ENCODE measurements around the gene RCBTB2. TPM values are rescaled to one million over a fixed set of nuclear protein-coding genes. Genes with fewer than 3 reads are reported as not detected.

Gene RCBTB2
- total RNA-seq, 1 experiment from 2014 or later, result 1.1 TPM

DNA sequence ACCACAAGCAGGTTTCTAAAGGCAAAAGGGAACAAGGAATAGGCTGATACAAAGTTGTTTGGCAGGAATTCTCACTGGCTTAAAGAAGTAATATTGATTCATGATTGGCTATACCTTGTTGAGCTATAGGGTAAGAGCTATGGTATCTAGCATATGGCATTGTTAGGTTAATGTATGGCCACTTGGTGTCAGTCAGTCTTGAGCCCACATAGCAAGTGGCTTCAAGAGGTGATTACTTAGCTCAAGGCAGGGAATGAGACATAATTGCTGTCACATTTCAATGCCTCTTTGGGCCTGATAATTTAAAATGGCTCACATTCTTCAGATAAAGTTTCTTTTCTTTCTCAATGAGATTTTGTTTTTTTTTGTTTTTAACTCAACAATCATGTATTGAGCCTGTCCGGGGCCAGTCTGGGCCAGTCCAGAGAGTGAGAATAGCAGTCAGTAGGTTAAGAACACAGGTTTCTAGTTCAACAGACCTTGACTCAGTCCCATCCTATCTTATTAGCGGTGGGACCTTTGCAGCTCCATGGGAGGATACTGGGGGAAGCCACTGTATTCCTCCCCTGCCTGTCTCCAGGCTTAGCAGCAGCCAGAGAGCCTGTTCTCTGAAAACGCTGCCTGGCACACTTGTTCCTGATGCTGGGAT is 45.8 kb upstream of the RCBTB2 start:
- H3K27me3 Mint-ChIP-seq (ENCODE audit: insufficient read depth, unreplicated experiment), result peaks cover 3% of the 10 kb centered on the region
- no peak for DNase-seq

DNA sequence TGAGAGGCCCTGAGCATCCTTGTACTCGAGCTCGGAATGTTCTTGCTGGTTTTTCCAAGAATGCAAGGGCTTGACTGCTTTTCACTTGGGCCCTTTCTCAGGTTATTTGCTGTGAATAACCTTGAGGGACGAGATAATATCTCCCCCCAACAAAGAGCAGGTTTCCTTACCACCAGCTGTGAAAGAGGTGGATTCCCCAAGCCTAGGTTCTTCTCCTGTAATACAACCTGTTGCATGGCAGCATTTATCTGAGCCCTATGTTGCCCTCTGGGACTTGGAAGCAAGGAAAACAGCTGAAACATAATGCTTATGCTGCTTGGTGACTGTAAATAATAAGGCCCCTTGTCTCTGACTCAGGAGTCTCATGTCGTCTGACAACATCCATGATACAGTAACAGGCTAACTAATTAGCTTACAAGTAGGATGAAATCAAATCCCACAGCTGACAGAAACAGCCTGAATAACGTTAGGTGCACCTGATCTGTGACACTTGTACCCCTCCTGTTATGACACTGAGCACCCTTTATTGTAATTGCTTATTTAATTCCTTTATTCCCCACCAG is 43.6 kb upstream of the RCBTB2 start:
- no peaks in the 10 kb centered on the region for H3K27me3 ChIP-seq (replicated peaks; ENCODE audit: control insufficient read depth, insufficient read depth, low read length)
- DNase-seq, result no peak
- Mint-ChIP-seq H3K4me3 (ENCODE audit: unreplicated experiment) (no peak overlapping the region), H3K27me3 (ENCODE audit: insufficient read depth, unreplicated experiment) (peaks cover 3% of the 10 kb centered on the region), H3K36me3 (ENCODE audit: insufficient read depth, unreplicated experiment) (no peaks in the 10 kb centered on the region), H3K4me1 (ENCODE audit: low read depth, unreplicated experiment) (no peaks in the 10 kb centered on the region), H3K27ac (ENCODE audit: unreplicated experiment) (no peak overlapping the region), H3K9me3 (ENCODE audit: unreplicated experiment) (no peaks in the 10 kb centered on the region)
- BruUV-seq (replicated peaks), result no TSS peak
- H3K4me3 ChIP-seq (ENCODE audit: low read depth, low read length), result no peak overlapping the region
- H3K9me3 ChIP-seq, result no peaks in the 10 kb centered on the region
- ChIA-PET POLR2A (no interaction called here), CTCF (no interaction called here)
- H3K4me1 ChIP-seq, result peaks cover 6% of the 10 kb centered on the region; the same call in 1 of the 2 replicates
- intact Hi-C loops (cut with micrococcal nuclease; ENCODE audit: unreplicated experiment), result no loop called here
- TF ChIP-seq, protein P1, sequence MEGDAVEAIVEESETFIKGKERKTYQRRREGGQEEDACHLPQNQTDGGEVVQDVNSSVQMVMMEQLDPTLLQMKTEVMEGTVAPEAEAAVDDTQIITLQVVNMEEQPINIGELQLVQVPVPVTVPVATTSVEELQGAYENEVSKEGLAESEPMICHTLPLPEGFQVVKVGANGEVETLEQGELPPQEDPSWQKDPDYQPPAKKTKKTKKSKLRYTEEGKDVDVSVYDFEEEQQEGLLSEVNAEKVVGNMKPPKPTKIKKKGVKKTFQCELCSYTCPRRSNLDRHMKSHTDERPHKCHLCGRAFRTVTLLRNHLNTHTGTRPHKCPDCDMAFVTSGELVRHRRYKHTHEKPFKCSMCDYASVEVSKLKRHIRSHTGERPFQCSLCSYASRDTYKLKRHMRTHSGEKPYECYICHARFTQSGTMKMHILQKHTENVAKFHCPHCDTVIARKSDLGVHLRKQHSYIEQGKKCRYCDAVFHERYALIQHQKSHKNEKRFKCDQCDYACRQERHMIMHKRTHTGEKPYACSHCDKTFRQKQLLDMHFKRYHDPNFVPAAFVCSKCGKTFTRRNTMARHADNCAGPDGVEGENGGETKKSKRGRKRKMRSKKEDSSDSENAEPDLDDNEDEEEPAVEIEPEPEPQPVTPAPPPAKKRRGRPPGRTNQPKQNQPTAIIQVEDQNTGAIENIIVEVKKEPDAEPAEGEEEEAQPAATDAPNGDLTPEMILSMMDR (IDR thresholded peaks at IDR 0.05; ENCODE audit: insufficient read depth in 1 of 2, low read depth in 1 of 2, low read length in 1 of 2, severe bottlenecking in 1 of 2, unreplicated experiment in 1 of 2), result no peak
- H3K36me3 ChIP-seq (ENCODE audit: control insufficient read depth, insufficient read depth, low read length), result no peaks in the 10 kb centered on the region

More for the DNA sequence above, 45.8 kb upstream of the RCBTB2 start:
- H3K9me3 Mint-ChIP-seq (ENCODE audit: unreplicated experiment), result no peaks in the 10 kb centered on the region
- BruUV-seq (replicated peaks), result no TSS peak
- Histone ChIP-seq H3K4me1 (peaks cover 6% of the 10 kb centered on the region; the same call in 1 of the 2 replicates), H3K27me3 (replicated peaks; ENCODE audit: control insufficient read depth, insufficient read depth, low read length) (no peaks in the 10 kb centered on the region), H3K36me3 (ENCODE audit: control insufficient read depth, insufficient read depth, low read length) (no peaks in the 10 kb centered on the region), H3K9me3 (no peaks in the 10 kb centered on the region), H3K4me3 (ENCODE audit: low read depth, low read length) (no peak overlapping the region)
- no peaks in the 10 kb centered on the region for H3K36me3 Mint-ChIP-seq (ENCODE audit: insufficient read depth, unreplicated experiment)
- no peaks in the 10 kb centered on the region for H3K4me1 Mint-ChIP-seq (ENCODE audit: low read depth, unreplicated experiment)
- no peak overlapping the region for H3K4me3 Mint-ChIP-seq (ENCODE audit: unreplicated experiment)
- no peak overlapping the region for H3K27ac Mint-ChIP-seq (ENCODE audit: unreplicated experiment)
- intact Hi-C loops (cut with micrococcal nuclease; ENCODE audit: unreplicated experiment), result no loop called here
- TF ChIP-seq, protein P1 (IDR thresholded peaks at IDR 0.05; ENCODE audit: insufficient read depth in 1 of 2, low read depth in 1 of 2, low read length in 1 of 2, severe bottlenecking in 1 of 2, unreplicated experiment in 1 of 2), result no peak
- ChIA-PET POLR2A (no interaction called here), CTCF (interaction anchor here (4.4 kb wide), 1 partner anchor 245 kb away, joined by 40 read pairs; no protein-coding TSS in a partner anchor)

DNA sequence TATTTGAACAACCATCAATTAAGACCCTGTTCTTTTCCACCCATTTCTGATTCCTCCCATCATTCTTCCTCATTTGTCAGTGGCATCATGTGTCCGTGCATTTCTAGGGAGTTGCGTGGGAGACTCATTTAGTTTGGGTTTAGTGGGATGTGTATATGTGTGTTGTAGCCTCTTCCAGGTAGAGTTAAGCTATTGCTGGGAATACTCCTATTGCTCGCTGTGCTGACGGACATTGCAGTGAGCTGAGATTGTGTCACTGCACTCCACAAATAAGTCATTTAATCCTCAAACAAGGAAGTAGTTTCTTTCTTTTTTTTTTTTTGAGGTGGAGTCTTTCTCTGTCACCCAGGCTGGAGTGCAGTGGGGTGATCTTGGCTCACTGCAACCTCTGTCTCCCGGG is 42.2 kb upstream of the RCBTB2 start:
- H3K4me3 Mint-ChIP-seq (ENCODE audit: unreplicated experiment), result no peak overlapping the region
- Histone ChIP-seq H3K4me3 (ENCODE audit: low read depth, low read length) (no peak overlapping the region), H3K36me3 (ENCODE audit: control insufficient read depth, insufficient read depth, low read length) (no peaks in the 10 kb centered on the region), H3K27me3 (replicated peaks; ENCODE audit: control insufficient read depth, insufficient read depth, low read length) (no peaks in the 10 kb centered on the region), H3K4me1 (peaks cover 6% of the 10 kb centered on the region; the same call in 1 of the 2 replicates), H3K9me3 (no peaks in the 10 kb centered on the region)
- H3K4me1 Mint-ChIP-seq (ENCODE audit: low read depth, unreplicated experiment), result no peaks in the 10 kb centered on the region
- H3K9me3 Mint-ChIP-seq (ENCODE audit: unreplicated experiment), result no peaks in the 10 kb centered on the region
- DNase-seq, result no peak
- BruUV-seq (replicated peaks), result no TSS peak
- TF ChIP-seq, protein P1 (IDR thresholded peaks at IDR 0.05; ENCODE audit: insufficient read depth in 1 of 2, low read depth in 1 of 2, low read length in 1 of 2, severe bottlenecking in 1 of 2, unreplicated experiment in 1 of 2), result no peak
- CTCF ChIA-PET, result no interaction called here
- intact Hi-C loops (cut with micrococcal nuclease; ENCODE audit: unreplicated experiment), result no loop called here
- POLR2A ChIA-PET, result no interaction called here
- no peak overlapping the region for H3K27ac Mint-ChIP-seq (ENCODE audit: unreplicated experiment)
- no peaks in the 10 kb centered on the region for H3K36me3 Mint-ChIP-seq (ENCODE audit: insufficient read depth, unreplicated experiment)
- no peaks in the 10 kb centered on the region for H3K27me3 Mint-ChIP-seq (ENCODE audit: insufficient read depth, unreplicated experiment)

Data from Caco-2 (cell line).